PC-9 (cell line): ENCODE results near the gene MAP4. TPM values are rescaled to one million over a fixed set of nuclear protein-coding genes. Genes with fewer than 3 reads are reported as not detected.

Source experiments
- BruUV-seq: library from RNA; stranded (reverse); fragments of 400-500 nt; replicated peaks from 2 replicates; lab custom pipeline; 2021; lab: Mats Ljungman, UMichigan
- CTCF ChIA-PET: fragments of 300-600 bp; sonication (Branson Sonifier 250); formaldehyde crosslinking; loops from one replicate; lab custom pipeline; 2022; ENCODE audit warnings: antibody characterized with exemption; lab: Charles Lee
- POLR2A ChIA-PET: fragments of 300-600 bp; sonication (Branson Sonifier 250); formaldehyde crosslinking; loops from one replicate; lab custom pipeline; 2022; ENCODE audit warnings: antibody characterized with exemption; ENCODE audit not compliant: unreplicated experiment; lab: Charles Lee
- DNase-seq, 2 experiments: peaks; one replicate each; pipeline versions ENCODE4 v3.0.0 to v3.0.0-alpha.2; 2015 to 2022; ENCODE audit warnings: mixed read lengths in 1 of 2
- H2AFZ ChIP-seq: fragments of 200-600 bp; sonication (generic); 2 replicates; pipeline ENCODE4 v1.8.1; 2017; ENCODE audit warnings: antibody characterized with exemption
- H3F3A ChIP-seq: fragments of 200-600 bp; sonication (generic); 2 replicates; pipeline ENCODE4 v1.8.1; 2017; ENCODE audit warnings: antibody characterized with exemption, mild to moderate bottlenecking, low read depth; ENCODE audit not compliant: insufficient read depth
- H3K27ac ChIP-seq: fragments of 200-600 bp; sonication (generic); 2 replicates; pipeline ENCODE4 v1.6.1; 2016; ENCODE audit warnings: mixed run types
- H3K27me3 ChIP-seq: fragments of 200-600 bp; sonication (generic); 2 replicates; pipeline ENCODE4 v1.6.1; 2016; ENCODE audit warnings: low read depth, mixed run types; ENCODE audit not compliant: insufficient read depth
- H3K36me3 ChIP-seq: fragments of 200-600 bp; sonication (generic); 2 replicates; pipeline ENCODE4 v1.6.1; 2016; ENCODE audit warnings: low read depth, mixed run types
- H3K4me1 ChIP-seq: fragments of 200-600 bp; sonication (generic); replicated peaks from 2 replicates; pipeline ENCODE4 v1.6.1; 2016; ENCODE audit warnings: mixed run types; ENCODE audit not compliant: insufficient read depth
- H3K4me2 ChIP-seq: fragments of 200-600 bp; sonication (generic); 2 replicates; pipeline ENCODE4 v1.6.1; 2017; ENCODE audit warnings: mixed run types
- H3K4me3 ChIP-seq: fragments of 200-600 bp; sonication (generic); 2 replicates; pipeline ENCODE4 v1.6.1; 2016; ENCODE audit warnings: mixed run types
- H3K79me2 ChIP-seq: fragments of 200-600 bp; sonication (generic); 2 replicates; pipeline ENCODE4 v1.6.1; 2017; ENCODE audit warnings: low read depth, mixed run types
- H3K9me2 ChIP-seq: fragments of 200-600 bp; sonication (generic); 2 replicates; pipeline ENCODE4 v1.8.1; 2017; ENCODE audit warnings: mild to moderate bottlenecking; ENCODE audit not compliant: insufficient read depth
- H3K9me3 ChIP-seq: fragments of 200-600 bp; sonication (generic); 2 replicates; pipeline ENCODE4 v1.8.1; 2016; ENCODE audit warnings: low read depth; ENCODE audit not compliant: insufficient read depth
- H4K20me1 ChIP-seq: fragments of 200-600 bp; sonication (generic); 2 replicates; pipeline ENCODE4 v1.8.1; 2017; ENCODE audit not compliant: insufficient read depth
- CTCF ChIP-seq: fragments of 200-600 bp; sonication (generic); conservative IDR thresholded peaks from 2 replicates; pipeline ENCODE4 v1.6.1; 2017; ENCODE audit warnings: mixed run types, antibody characterized with exemption, mild to moderate bottlenecking, moderate library complexity
- EZH2 ChIP-seq: fragments of 200-600 bp; sonication (generic); IDR thresholded peaks from 2 replicates; pipeline ENCODE4 v1.8.0; 2017; ENCODE audit warnings: antibody characterized with exemption, low read depth
- intact Hi-C: fragments of 100-400 bp; cut with micrococcal nuclease; formaldehyde crosslinking; loops from one replicate; pipeline ENCODE4 v1.10.0; 2022; ENCODE audit not compliant: unreplicated experiment
- total RNA-seq: library from RNA; stranded (reverse); gene quantifications from 2 replicates; pipeline ENCODE4 v1.2.3, GENCODE V29; 2021

Gene MAP4
- total RNA-seq, 1 experiment from 2014 or later, result 187 TPM

- Histone ChIP-seq H3K4me2 (no peak overlapping the region), H3K9me3 (no peaks in the 10 kb centered on the region), H3K27ac (no peak overlapping the region), H3K4me1 (peaks cover 10% of the 10 kb centered on the region), H3K9me2 (no peaks in the 10 kb centered on the region), H3K36me3 (no peaks in the 10 kb centered on the region), H4K20me1 (no peaks in the 10 kb centered on the region), H3K27me3 (no peaks in the 10 kb centered on the region), H3K4me3 (no peak overlapping the region), H2AFZ (no peak overlapping the region), H3F3A (peaks cover 11% of the 10 kb centered on the region; the same call in 1 of the 2 replicates), H3K79me2 (no peaks in the 10 kb centered on the region)
- intact Hi-C loops, result no loop called here
- TF ChIP-seq CTCF (no peak), EZH2 (no peak)
- ChIA-PET CTCF (no interaction called here), POLR2A (no interaction called here)
- no peak for DNase-seq
- TSS peak; percentile 22 for BruUV-seq
Observed at GRCh38 chr3:47916201-47916600, 100.0 kb downstream of the MAP4 start.

DNA sequence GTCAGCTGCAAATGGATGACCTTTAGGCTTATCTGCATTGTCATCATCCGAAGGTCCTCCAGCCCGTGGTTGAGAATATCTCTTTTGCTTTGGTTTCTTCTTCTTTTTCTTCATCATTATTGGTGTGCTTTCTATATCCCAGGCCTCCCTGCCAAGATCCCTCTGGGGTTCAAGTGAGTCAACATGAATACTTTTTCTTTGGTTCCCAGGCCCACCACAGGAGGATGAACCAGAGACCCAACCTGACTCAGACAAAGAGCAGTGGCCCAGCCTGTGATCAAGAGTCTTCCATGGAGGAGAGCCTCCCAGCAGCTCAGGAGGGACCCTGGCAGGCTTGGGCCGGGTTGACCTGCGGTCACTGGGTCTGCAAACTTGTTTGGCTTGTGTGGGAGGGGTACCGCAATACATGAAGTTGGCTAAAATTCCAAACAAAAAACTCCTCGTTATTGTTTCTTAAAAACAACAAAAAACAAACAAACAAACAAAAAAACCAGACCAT lies 104.2 kb downstream of the MAP4 start:
- DNase-seq, result no peak
- BruUV-seq, result no TSS peak
- Histone ChIP-seq H3K27ac (no peak overlapping the region), H4K20me1 (no peaks in the 10 kb centered on the region), H3K9me2 (no peaks in the 10 kb centered on the region; the same call in 1 of the 2 replicates), H3K4me1 (peaks cover 20% of the 10 kb centered on the region), H3K4me3 (no peak overlapping the region), H3K36me3 (no peaks in the 10 kb centered on the region), H2AFZ (no peak overlapping the region), H3F3A (peaks cover 20% of the 10 kb centered on the region; the same call in 1 of the 2 replicates), H3K9me3 (no peaks in the 10 kb centered on the region), H3K79me2 (no peaks in the 10 kb centered on the region), H3K27me3 (no peaks in the 10 kb centered on the region), H3K4me2 (no peak overlapping the region)
- no peak for TF ChIP-seq EZH2
- TF ChIP-seq CTCF, result no peak
- POLR2A ChIA-PET, result no interaction called here
- CTCF ChIA-PET, result no interaction called here
- intact Hi-C loops, result no loop called here

GRCh38 chr3:47910777-47911440 lies 105.3 kb downstream of the MAP4 start:
- Histone ChIP-seq H3F3A (peaks cover 20% of the 10 kb centered on the region; the same call in 1 of the 2 replicates), H4K20me1 (no peaks in the 10 kb centered on the region), H3K27me3 (no peaks in the 10 kb centered on the region), H3K4me3 (no peak overlapping the region), H3K36me3 (no peaks in the 10 kb centered on the region), H3K4me2 (peak overlapping the region; percentile 45), H2AFZ (no peak overlapping the region), H3K9me2 (no peaks in the 10 kb centered on the region; the same call in 1 of the 2 replicates), H3K79me2 (no peaks in the 10 kb centered on the region), H3K4me1 (peaks cover 20% of the 10 kb centered on the region), H3K9me3 (no peaks in the 10 kb centered on the region), H3K27ac (peak overlapping the region; percentile 39)
- ChIA-PET POLR2A (no interaction called here), CTCF (no interaction called here)
- BruUV-seq, result no TSS peak
- peak; percentile 50 to 86 for DNase-seq
- intact Hi-C loops, result no loop called here
- TF ChIP-seq EZH2 (no peak), CTCF (no peak)
